Mesothelial cell of epicardium (in vitro differentiated cells): Measurements from ENCODE around the gene MINDY4. TPM values are rescaled to one million over a fixed set of nuclear protein-coding genes. Genes with fewer than 3 reads are reported as not detected.
A peak's percentile ranks its signal among the peaks of the same experiment; 100 is the strongest.

Source experiments
- DNase-seq, 2 experiments: peaks; one replicate each; pipeline ENCODE4 v3.0.0; 2021; ENCODE audit warnings: low spot score in 2 of 2; ENCODE audit not compliant: unreplicated experiment in 2 of 2
- H3K27ac Mint-ChIP-seq: 2 replicates; pipeline ENCODE4 v1.8.0; 2021; ENCODE audit warnings: mixed read lengths
- H3K27me3 Mint-ChIP-seq: 2 replicates; pipeline ENCODE4 v1.8.0; 2021; ENCODE audit warnings: low read depth, mixed read lengths
- H3K36me3 Mint-ChIP-seq: 2 replicates; pipeline ENCODE4 v1.8.0; 2021; ENCODE audit warnings: mixed read lengths
- H3K4me1 Mint-ChIP-seq: 2 replicates; pipeline ENCODE4 v1.8.0; 2021; ENCODE audit warnings: mixed read lengths
- H3K4me3 Mint-ChIP-seq: 2 replicates; pipeline ENCODE4 v1.8.0; 2021; ENCODE audit warnings: mild to moderate bottlenecking, moderate library complexity, mixed read lengths
- H3K9me3 Mint-ChIP-seq: 2 replicates; pipeline ENCODE4 v1.8.0; 2021; ENCODE audit warnings: mixed read lengths
- CTCF ChIP-seq: fragments of 200-600 bp; sonication (generic); IDR thresholded peaks from one replicate; pipeline ENCODE4 v1.5.0; 2021; ENCODE audit warnings: antibody characterized with exemption; ENCODE audit not compliant: unreplicated experiment
- total RNA-seq: library from RNA; stranded (reverse); gene quantifications from 3 replicates; pipeline ENCODE4 v1.2.1, GENCODE V29; 2021

MINDY4 gene
- total RNA-seq, 1 donor from 2014 or later: 10.8 TPM

GRCh38 chr7:30736291-30736690, 34.9 kb upstream of the MINDY4 start:
- H3K36me3 Mint-ChIP-seq: no peaks in the 10 kb centered on the region
- no peak for DNase-seq
- H3K9me3 Mint-ChIP-seq: no peaks in the 10 kb centered on the region
- peaks cover 39% of the 10 kb centered on the region for H3K27me3 Mint-ChIP-seq
- H3K27ac Mint-ChIP-seq: no peak overlapping the region
- TF ChIP-seq CTCF: no peak
- peaks cover 4% of the 10 kb centered on the region for H3K4me1 Mint-ChIP-seq
- no peak overlapping the region for H3K4me3 Mint-ChIP-seq

- Mint-ChIP-seq H3K27me3 (peaks cover 30% of the 10 kb centered on the region), H3K27ac (no peak overlapping the region), H3K4me3 (no peak overlapping the region), H3K36me3 (no peaks in the 10 kb centered on the region), H3K4me1 (no peaks in the 10 kb centered on the region), H3K9me3 (no peaks in the 10 kb centered on the region)
- DNase-seq: no peak
- TF ChIP-seq CTCF: no peak
Measured at GRCh38 chr7:30738026-30738915, 32.9 kb upstream of the MINDY4 start.

GRCh38 chr7:30739691-30740090, 31.5 kb upstream of the MINDY4 start:
- Mint-ChIP-seq H3K9me3 (no peaks in the 10 kb centered on the region), H3K27ac (no peak overlapping the region), H3K4me3 (no peak overlapping the region), H3K4me1 (no peaks in the 10 kb centered on the region), H3K27me3 (peaks cover 24% of the 10 kb centered on the region), H3K36me3 (no peaks in the 10 kb centered on the region)
- DNase-seq: no peak
- TF ChIP-seq CTCF: no peak

DNA sequence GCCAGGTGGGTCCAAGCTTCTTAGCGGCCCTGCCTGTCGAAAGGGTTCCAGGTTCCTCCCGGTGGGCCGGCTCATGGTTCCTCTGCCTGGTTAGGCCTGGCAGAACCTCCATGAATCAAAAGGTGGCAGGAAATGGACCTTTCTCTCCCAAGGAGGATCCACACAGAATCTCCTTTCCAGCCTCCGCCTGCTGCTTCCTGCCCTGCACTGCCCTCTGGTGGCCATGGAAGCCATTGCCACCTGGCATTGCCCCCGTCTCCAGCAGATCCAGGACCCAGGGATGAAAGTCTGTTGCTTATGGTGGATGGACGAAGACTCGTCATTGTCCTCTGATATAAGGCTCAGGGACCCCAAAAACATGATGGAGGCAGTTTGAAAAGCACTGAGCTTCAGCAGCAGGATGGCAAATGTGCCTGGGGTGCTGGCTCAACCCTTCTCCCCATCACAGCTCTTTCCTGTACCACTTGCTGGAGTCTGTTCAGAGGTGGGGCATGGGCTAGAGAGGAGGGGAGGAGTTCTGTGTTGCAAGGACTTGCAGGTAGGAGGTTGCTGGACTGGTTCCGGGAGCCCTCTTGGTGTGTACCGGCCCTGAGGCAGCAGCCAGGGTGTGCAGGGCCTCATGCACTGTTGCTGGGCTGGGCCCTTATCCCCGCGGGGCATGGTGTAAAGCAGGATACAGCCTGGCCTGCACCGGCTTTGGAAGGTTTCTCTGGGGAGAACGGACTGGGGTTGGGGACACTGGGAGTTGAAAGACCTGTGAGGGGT, 30.6 kb upstream of the MINDY4 start:
- H3K4me1 Mint-ChIP-seq: peaks cover 5% of the 10 kb centered on the region
- peak; percentile 61 to 87 for DNase-seq
- no peak overlapping the region for H3K4me3 Mint-ChIP-seq
- no peaks in the 10 kb centered on the region for H3K36me3 Mint-ChIP-seq
- no peak overlapping the region for H3K27ac Mint-ChIP-seq
- peaks cover 20% of the 10 kb centered on the region for H3K27me3 Mint-ChIP-seq
- no peaks in the 10 kb centered on the region for H3K9me3 Mint-ChIP-seq
- peak; percentile 92 for TF ChIP-seq CTCF

GRCh38 chr7:30741289-30741688, 29.9 kb upstream of the MINDY4 start:
- H3K4me3 Mint-ChIP-seq: no peak overlapping the region
- TF ChIP-seq CTCF: no peak
- no peaks in the 10 kb centered on the region for H3K36me3 Mint-ChIP-seq
- H3K4me1 Mint-ChIP-seq: peaks cover 5% of the 10 kb centered on the region
- H3K27ac Mint-ChIP-seq: no peak overlapping the region
- no peak for DNase-seq
- H3K27me3 Mint-ChIP-seq: peaks cover 19% of the 10 kb centered on the region
- no peaks in the 10 kb centered on the region for H3K9me3 Mint-ChIP-seq
